HG02798 (cell line): ENCODE results near the gene SCYGR1.
A peak's percentile ranks its signal among the peaks of the same experiment; 100 is the strongest.
"Not testable (repeated sequence)": the region's sequence is repeated elsewhere in the genome, so short reads cannot be mapped to it uniquely, and the experiment has no call there.

Experiments
- ATAC-seq: cut with Tn5 transposase; IDR thresholded peaks from one replicate; pipeline ENCODE4 v1.9.1; 2021; ENCODE audit warnings: mild to moderate bottlenecking; ENCODE audit not compliant: unreplicated experiment, poor library complexity

Gene SCYGR1

DNA sequence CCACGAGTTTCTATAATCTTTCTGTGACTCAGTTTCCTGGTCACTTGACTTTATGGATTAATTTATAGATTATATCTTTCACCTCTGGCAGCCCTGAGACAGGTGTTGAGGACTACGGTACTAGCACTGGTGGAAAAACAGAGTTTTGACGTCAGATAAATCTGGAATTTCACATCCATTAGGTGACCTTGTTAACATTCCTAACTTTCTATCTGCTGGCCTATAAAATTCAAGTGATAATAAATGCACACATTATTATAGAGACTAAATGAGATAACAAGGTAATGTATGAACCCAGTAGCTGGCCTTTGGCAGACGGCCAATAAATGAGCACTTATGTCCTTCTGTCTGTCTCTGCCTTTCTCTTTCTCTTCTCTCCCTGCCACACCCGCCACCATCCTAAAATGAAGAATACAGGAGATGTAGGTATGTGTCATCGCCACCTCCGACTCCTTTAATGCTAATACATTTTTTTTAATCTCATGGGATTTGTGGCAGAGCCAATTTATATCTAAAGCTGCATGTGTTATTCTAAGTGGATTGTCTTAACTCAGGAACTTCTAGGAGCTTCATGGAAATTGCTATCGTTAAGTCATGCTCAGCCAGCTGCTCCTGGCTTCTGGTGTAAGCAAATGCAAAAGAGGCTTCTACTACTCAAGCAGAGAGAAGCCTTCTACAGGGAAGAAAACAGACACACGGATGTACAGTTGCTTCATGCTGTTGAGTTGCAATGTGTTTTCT is 10.9 kb downstream of the SCYGR1 start:
- ATAC-seq: no peak

- ATAC-seq: no peak
These were observed 13.6 kb downstream of the SCYGR1 start for GRCh38 chr2:227374158-227374557.

GRCh38 chr2:227373389-227373788 is 14.4 kb downstream of the SCYGR1 start:
- no peak for ATAC-seq

- ATAC-seq: no peak
These were observed 16.9 kb downstream of the SCYGR1 start for GRCh38 chr2:227370791-227371312.

DNA sequence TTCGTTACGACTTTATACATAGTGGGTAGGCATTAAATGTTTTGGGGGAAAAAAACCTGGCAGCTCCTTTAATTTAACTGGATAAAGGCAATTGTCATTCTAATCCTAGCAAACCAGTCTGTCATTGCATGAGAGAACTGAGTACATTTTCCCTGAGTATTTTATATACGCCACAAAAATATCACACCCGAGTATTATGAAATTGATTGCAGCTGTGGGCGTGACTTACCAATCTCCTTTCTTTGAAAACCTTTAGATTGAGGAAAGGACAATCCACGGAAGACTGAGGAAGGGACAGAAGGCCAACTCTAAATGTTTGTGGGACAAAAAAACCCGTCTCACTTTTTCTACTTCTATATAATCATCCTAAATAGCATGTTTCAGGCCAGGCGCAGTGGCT is 17.7 kb downstream of the SCYGR1 start:
- no peak for ATAC-seq

DNA sequence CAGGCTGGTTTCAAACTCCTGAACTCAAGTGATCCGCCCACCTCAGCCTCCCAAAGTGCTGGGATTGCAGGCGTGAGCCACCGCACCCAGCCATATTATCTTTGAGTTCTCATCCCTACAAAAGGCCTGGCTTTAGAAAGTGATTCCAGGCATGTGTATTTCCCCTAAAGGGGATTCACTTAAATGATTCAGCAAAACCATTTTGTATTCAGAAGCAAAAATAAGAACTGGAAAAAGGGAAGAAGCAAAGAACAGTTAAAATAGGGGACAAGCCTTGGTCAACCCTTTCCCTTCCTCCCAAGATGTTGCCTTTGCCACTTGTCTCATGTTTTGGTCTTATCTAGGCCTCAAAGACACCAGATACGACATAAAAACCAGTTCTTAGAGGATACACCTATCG is 19.2 kb downstream of the SCYGR1 start:
- ATAC-seq: no peak

- ATAC-seq: no peak
These were observed 20.3 kb downstream of the SCYGR1 start for GRCh38 chr2:227367427-227367795.

- ATAC-seq: no peak
These were observed 20.9 kb downstream of the SCYGR1 start for GRCh38 chr2:227366769-227367426.

GRCh38 chr2:227365833-227366232 is 21.9 kb downstream of the SCYGR1 start:
- no peak for ATAC-seq

GRCh38 chr2:227364585-227365263 is 23.0 kb downstream of the SCYGR1 start:
- ATAC-seq: not testable (repeated sequence)

DNA sequence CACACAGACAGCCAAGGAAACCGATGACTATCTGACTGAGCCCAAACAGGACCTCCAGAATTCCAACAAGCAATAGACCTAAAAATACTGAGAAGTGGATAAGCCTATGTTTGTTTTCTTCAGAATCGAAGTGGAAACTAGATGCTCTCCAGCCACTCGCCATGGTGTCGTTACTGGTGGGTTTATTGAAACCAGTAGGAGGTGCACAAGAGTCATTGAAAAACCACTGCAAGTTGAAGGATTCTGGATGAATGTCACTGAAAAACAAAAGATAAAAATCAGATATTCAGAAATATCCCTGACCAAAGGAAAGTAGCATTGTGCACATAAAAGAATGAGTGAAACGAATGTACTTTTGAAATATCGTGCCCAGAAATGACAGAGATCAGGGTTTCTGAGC is 24.0 kb downstream of the SCYGR1 start:
- ATAC-seq: no peak

DNA sequence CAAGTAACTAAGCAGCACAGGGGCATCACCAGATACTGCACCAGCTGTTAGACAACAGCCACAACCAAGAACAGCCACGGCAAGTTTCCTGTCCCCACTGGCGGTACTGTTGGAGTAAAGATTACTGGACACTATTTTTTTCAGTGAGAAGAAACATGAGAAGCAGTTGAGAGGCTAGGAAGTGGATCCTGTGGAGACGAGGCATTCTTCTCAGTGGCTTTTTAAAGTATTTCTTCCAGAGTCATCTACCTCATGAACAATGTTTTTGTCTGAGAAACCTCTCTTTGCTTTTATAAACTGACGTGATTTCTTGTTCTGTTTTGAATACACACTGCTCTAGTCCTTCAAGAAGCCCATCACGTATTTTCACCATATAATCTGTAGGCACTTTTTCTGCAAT is 27.4 kb downstream of the SCYGR1 start:
- no peak for ATAC-seq

GRCh38 chr2:227351639-227352038 is 36.1 kb downstream of the SCYGR1 start:
- peak; percentile 85 for ATAC-seq

DNA sequence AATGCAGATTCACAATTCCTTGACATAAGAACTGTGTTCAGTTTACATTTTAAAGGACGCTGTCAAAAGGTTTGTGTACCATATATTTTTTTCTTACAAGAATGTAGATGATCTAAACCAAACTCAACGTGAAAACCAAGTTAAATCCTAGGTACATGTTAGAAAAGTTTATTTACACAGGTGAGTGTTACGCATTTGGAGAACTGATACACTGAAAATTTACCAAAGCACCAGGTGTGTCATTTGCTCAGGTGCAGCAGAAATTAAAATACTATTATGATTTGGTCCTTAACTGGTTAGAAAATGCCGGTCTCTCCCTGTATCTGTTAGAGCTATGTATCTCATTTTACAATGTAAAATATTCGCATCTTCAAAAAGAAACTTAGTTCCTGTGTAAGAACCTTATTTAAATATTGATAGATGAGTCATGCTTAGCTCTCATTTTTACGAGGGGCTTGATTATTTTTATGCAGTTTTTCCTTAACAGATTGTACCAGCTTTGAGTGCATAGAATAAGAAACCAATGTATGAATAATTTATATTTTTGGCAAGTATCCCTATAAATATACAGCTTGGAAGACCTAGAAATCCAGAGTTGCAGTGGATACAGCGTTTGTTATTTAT is 37.6 kb downstream of the SCYGR1 start:
- no peak for ATAC-seq

DNA sequence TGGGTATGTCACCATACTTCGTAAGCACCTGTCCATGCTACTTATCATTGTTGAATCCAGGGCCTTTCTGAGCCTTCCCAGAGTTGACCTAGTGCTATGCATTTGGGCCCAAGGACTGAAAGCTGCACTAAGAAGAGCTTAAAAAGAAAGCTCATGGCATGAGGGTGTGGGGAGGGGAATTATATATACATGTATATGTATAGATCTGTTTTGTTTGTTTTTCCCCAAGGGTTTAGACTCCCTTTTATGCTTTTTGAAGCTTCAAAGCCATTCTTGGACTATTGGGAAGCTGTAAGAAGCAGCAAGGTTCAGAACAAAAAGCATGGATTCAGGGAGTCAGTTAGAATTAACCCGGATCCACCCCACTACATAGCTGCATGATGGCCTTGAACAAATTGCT is 39.4 kb downstream of the SCYGR1 start:
- ATAC-seq: no peak

GRCh38 chr2:227347117-227347516 is 40.6 kb downstream of the SCYGR1 start:
- no peak for ATAC-seq

DNA sequence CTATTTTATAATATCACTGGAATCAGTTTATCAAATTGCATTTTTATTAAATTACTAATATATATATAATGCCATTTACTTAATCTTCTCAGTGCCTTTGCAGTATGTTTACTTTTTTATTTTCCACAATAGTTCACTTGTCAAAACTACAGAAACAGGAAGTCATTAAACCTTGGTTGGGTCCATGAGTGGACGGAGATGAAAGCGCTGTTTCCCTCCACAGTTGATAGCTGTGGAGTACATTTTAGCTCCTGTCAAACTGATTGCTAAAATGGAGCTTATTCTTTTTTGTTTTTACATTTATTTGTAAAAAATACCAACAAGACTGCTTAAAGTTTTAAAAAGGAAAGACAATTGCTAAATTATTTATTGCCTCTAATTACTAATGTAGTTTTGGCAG is 43.5 kb downstream of the SCYGR1 start:
- ATAC-seq: no peak

DNA sequence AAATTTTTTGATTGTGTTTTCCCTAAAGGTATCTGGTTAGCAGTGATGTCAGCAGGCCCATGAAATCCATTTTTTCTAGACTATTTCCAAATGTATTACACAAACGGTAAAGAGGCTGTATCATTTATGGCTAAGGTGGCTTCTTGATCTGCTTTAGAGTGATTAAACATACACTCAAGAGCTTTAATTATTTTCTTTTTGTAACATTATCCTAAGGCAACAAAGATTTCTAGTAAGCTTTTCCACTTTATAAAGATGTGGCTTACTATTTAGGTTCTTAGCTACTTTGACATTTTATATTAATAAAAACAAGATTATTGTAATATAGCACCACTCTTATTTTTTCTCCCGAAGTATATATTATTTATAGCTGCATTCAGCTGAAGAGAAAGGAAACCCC is 46.2 kb downstream of the SCYGR1 start:
- no peak for ATAC-seq

- no peak for ATAC-seq
These were observed 47.6 kb downstream of the SCYGR1 start for GRCh38 chr2:227340106-227340505.

DNA sequence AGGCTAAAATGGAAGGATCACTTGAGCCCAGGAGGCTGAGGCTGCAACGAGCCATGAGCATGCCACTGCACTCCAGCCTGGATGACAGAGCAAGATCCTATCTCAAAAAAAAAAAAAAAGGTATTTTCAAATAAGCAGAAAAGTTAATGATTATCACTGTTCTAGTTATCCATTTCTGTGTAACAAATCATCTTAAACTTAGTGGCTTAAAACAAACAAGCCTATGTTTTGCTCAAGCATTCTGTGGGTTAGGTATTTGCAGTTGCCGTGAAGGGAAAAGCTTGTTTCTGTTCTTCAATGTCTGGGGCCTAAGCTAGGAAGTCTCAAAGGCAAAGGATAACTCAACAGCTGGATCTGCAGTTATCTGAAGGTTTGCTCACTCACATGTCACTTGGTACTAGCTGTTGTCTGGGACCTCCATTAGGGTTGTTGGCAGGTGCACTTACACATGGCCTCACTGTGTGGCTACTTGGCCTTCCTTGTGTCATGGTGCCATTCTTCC is 48.6 kb downstream of the SCYGR1 start:
- no peak for ATAC-seq
